ENCODE data around the gene DCAF4.

The DCAF4 gene

DNA sequence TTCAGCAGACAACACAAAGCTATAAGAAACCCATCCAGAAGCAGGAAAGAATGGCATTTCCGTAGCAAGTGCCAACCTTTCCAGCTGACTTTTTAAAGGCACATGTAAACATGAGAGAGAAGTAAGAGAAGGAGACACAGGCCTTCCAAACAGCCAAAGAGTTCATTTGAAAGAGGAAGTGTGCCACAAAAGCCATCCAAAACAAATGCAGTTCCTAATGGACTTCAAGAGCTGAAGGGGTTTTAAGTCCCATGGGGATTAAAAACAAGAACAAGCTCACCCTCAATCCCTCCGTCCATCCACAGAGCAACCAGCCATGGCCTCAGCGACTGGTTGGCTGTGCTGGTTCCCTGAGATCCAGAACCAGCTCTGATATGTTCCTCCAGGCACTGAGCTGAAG, 27.8 kb upstream of the DCAF4 start:
- FAIRE-seq (no peak), DNase-seq (ENCODE audit: insufficient read length) (no peak)
- TF ChIP-seq TAF1 (IDR thresholded peaks at IDR 0.05; ENCODE audit: borderline replicate concordance, low read depth, low read length) (no peak), POLR2A (IDR thresholded peaks at IDR 0.05; ENCODE audit: low read depth, low read length) (no peak), POLR2AphosphoS5 (IDR thresholded peaks at IDR 0.05; ENCODE audit: low read depth, low read length) (no peak)

DNA sequence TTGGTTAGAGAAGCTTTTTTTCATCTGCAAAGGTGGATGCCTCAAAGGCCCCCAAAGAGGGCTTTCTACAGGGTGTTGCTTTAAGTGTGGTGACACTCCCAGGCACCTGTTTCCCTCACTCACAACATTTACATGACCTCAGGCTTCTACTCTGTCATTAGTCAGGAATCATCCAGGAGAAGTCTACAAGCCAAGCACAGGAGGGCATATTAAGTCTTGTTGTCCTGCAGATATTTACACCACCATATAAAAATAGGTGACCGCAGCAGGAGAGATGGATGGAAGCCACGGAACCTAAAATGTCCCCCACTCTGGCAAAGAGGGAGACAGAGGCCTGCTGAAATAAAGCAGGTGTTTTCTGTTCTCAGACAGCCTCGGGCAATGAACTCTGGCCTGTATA, 24.9 kb upstream of the DCAF4 start:
- FAIRE-seq (no peak), DNase-seq (ENCODE audit: insufficient read length) (no peak)
- TF ChIP-seq POLR2AphosphoS5 (IDR thresholded peaks at IDR 0.05; ENCODE audit: low read depth, low read length) (no peak), TAF1 (IDR thresholded peaks at IDR 0.05; ENCODE audit: borderline replicate concordance, low read depth, low read length) (no peak), POLR2A (IDR thresholded peaks at IDR 0.05; ENCODE audit: low read depth, low read length) (no peak)

DNA sequence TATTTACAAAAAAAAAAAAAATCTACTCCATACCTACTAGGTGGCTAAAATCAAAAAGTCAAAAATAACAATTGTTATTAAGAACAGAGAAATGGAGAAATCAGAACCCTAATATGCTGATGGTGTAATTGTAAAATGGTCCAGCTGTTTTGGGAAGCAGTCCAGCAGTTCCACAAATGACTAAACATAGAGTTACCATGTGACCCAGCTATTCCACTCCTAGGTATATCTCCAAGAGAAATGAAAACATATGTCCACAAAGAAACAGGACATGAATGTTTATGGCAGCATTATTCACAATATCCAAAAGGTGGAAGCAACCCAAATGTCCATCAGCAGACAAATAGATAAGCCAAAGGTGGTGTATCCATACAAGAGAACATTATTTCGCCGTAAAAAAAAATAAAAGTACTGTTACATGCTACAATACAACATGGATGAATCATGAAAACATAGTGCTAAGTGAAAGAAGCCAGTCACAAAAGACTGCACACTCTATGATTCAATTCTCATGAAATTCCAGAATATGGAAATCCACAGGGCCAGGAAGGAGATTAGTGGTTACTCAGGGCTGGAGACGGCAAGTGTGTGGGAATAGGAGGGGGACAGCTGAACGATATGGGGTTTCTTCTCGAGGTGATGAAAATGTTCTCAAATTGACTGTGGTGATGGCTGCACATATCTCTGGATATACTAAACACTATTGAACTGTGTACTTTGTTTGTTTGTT, 23.3 kb upstream of the DCAF4 start:
- TF ChIP-seq TAF1 (IDR thresholded peaks at IDR 0.05; ENCODE audit: borderline replicate concordance, low read depth, low read length) = no peak
- no peak for TF ChIP-seq POLR2A (IDR thresholded peaks at IDR 0.05; ENCODE audit: low read depth, low read length)
- no peak for TF ChIP-seq POLR2AphosphoS5 (IDR thresholded peaks at IDR 0.05; ENCODE audit: low read depth, low read length)
- no peak for FAIRE-seq
- no peak for DNase-seq (ENCODE audit: insufficient read length)

DNA sequence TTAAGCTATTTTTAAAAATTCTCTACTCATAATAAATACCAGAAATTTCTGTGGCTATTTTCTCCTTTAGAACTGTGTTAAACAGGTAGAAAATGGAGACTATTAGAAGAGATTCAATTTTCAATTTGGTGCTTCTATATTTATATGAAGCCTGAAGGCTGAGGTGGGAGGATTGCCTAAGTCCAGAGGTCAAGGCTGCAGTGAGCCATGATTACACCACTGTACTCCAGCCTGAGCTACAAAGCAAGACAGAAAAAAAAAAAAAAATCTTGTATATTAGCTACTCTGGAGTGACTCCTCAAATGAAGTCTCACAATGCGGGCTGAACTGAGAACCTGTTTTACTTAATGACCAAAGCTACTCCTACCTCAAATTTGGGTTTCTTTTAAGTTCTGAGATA, 22.5 kb upstream of the DCAF4 start:
- TF ChIP-seq POLR2AphosphoS5 (IDR thresholded peaks at IDR 0.05; ENCODE audit: low read depth, low read length) = no peak
- TF ChIP-seq TAF1 (IDR thresholded peaks at IDR 0.05; ENCODE audit: borderline replicate concordance, low read depth, low read length) = no peak
- TF ChIP-seq POLR2A (IDR thresholded peaks at IDR 0.05; ENCODE audit: low read depth, low read length) = no peak
- DNase-seq (ENCODE audit: insufficient read length) (no peak), FAIRE-seq (no peak)

DNA sequence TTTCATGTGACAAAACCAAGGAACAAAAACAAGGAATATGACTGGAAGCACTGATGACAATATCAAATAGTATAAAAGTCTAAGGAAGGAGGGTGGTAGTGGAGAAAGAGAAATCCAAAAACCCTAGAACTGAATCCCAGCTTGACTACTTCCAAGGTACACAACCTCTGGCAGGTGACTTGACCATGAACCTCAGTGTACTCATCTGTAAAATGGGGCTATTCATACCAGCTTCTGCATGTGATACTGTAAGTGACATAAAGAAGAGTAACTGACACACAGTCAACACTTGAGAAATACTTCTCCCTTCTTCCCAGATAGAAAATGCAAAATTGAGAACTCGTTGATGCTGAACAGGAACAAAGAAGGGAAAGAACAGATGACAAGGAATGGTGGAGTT, 22.0 kb upstream of the DCAF4 start:
- FAIRE-seq (no peak), DNase-seq (ENCODE audit: insufficient read length) (no peak)
- no peak for TF ChIP-seq POLR2AphosphoS5 (IDR thresholded peaks at IDR 0.05; ENCODE audit: low read depth, low read length)
- TF ChIP-seq POLR2A (IDR thresholded peaks at IDR 0.05; ENCODE audit: low read depth, low read length) = no peak
- no peak for TF ChIP-seq TAF1 (IDR thresholded peaks at IDR 0.05; ENCODE audit: borderline replicate concordance, low read depth, low read length)

DNA sequence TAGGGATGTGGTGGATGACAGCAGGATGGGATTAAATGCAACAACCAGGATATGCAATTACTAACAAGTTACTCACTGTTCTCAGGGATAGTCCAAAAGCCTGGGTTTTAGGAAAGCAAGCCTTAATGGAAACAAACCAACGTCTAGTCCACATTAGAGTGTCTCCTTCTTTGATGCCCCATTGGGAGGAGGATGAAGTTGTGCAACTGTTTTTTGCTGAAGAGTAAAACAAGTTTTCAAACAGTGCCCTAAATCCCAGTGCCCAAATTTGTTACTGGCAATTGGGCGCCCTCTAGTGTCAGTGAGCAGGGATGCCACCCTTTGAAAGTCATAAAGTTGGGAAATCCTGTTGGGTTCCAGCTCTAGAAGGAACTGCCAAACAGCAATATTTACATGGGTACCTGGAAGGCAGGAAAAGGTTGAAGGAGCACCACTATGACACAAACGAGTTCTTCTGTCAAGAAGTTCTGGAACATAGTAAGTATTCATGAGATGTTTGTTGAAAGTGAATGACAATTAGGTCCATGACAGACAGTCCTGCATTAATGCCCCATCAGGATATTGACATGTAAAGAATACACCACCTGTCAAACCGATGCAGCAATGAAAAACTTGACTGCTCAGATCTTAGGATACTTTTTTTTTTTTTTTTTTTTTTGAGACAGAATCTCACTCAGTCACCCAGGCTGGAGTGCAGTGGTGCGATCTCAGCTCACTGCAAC, 21.3 kb upstream of the DCAF4 start:
- FAIRE-seq (peak; percentile 82), DNase-seq (ENCODE audit: insufficient read length) (no peak)
- no peak for TF ChIP-seq POLR2AphosphoS5 (IDR thresholded peaks at IDR 0.05; ENCODE audit: low read depth, low read length)
- TF ChIP-seq TAF1 (IDR thresholded peaks at IDR 0.05; ENCODE audit: borderline replicate concordance, low read depth, low read length) = no peak
- no peak for TF ChIP-seq POLR2A (IDR thresholded peaks at IDR 0.05; ENCODE audit: low read depth, low read length)

DNA sequence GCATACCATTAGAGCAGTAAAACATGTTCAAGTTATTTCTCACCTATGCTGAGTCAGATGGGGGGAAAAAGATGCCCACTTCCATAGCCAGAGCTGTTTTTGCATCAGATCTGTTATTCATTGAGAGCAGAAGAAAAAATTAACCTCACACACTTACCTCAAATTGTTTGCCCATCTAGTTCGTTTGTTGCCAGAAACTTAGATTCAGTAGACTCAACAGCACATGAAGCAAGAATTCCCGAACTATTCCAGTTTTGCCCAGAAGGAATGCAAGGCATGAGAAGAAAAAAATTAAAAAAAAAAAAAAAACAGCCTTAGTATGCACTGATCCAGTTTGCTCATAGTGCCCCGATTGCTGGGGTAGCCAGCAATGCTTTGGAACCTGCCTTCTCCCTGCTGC, 19.9 kb upstream of the DCAF4 start:
- no peak for TF ChIP-seq POLR2A (IDR thresholded peaks at IDR 0.05; ENCODE audit: low read depth, low read length)
- TF ChIP-seq TAF1 (IDR thresholded peaks at IDR 0.05; ENCODE audit: borderline replicate concordance, low read depth, low read length) = no peak
- no peak for TF ChIP-seq POLR2AphosphoS5 (IDR thresholded peaks at IDR 0.05; ENCODE audit: low read depth, low read length)
- DNase-seq (ENCODE audit: insufficient read length) = no peak
- FAIRE-seq = no peak

DNA sequence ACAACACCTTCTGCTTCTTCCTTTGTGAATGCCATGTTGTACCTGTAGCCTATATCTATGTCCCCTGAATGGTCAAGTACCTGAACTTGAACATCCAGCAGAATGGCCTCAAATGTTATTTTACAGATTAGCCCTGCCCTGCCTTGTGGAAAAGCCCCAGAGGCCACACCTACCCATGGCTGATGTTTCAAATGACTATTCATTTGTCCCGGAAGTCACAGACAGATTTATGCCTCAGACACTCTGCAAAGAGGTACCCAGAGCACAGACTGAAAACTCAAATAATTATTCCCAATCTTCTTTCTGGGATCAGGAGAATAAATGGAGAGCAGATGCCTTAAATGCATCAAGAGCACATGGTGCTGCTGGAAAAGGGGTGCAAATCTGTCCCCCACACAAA, 19.4 kb upstream of the DCAF4 start:
- TF ChIP-seq TAF1 (IDR thresholded peaks at IDR 0.05; ENCODE audit: borderline replicate concordance, low read depth, low read length) (no peak; the same call in 1 of the 2 replicates), POLR2A (IDR thresholded peaks at IDR 0.05; ENCODE audit: low read depth, low read length) (no peak), POLR2AphosphoS5 (IDR thresholded peaks at IDR 0.05; ENCODE audit: low read depth, low read length) (no peak)
- no peak for DNase-seq (ENCODE audit: insufficient read length)

DNA sequence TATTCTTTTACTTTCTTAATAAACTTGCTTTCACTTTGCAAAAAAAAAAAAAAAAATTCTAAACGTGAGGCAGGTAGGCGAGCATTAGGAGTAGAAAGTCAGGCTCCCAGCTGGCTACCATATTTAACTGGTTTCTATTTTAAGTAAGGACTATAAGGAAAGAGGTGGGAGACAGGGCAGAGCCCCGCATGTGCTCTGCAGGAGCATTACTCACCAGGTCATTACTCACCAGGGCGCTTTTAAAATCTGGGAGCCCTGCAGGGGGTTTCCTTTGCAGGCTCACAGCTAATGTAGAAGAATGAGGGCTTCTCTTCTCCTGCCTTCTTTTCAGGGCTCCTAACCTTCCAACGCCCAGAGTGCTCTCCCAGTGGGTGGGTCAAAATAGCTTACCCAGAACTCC, 18.4 kb upstream of the DCAF4 start:
- no peak for FAIRE-seq
- no peak for DNase-seq (ENCODE audit: insufficient read length)
- TF ChIP-seq TAF1 (IDR thresholded peaks at IDR 0.05; ENCODE audit: borderline replicate concordance, low read depth, low read length) (no peak), POLR2AphosphoS5 (IDR thresholded peaks at IDR 0.05; ENCODE audit: low read depth, low read length) (no peak), POLR2A (IDR thresholded peaks at IDR 0.05; ENCODE audit: low read depth, low read length) (no peak)

More for the DNA sequence above, 19.4 kb upstream of the DCAF4 start:
- peak; percentile 70 for FAIRE-seq

DNA sequence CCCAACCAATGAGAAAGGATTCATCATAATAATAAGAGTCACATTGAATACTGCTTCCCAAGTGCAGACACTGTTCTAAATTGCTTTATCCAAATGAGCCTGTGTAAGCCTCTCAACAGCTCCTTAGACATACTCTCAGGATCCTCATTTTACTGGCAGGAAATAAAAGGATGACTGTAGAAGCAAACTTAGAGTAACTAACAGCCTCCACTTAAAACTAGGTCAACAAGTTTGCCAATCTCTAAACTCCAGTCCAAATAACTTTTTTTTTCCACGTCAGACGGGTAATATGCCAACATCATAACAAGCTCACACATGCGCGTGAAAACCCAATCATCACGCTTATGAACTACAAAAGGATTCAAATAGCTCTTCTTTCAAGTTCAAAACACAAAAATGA, 17.1 kb upstream of the DCAF4 start:
- no peak for TF ChIP-seq POLR2AphosphoS5 (IDR thresholded peaks at IDR 0.05; ENCODE audit: low read depth, low read length)
- TF ChIP-seq POLR2A (IDR thresholded peaks at IDR 0.05; ENCODE audit: low read depth, low read length) = no peak
- TF ChIP-seq TAF1 (IDR thresholded peaks at IDR 0.05; ENCODE audit: borderline replicate concordance, low read depth, low read length) = no peak
- FAIRE-seq = no peak
- no peak for DNase-seq (ENCODE audit: insufficient read length)

DNA sequence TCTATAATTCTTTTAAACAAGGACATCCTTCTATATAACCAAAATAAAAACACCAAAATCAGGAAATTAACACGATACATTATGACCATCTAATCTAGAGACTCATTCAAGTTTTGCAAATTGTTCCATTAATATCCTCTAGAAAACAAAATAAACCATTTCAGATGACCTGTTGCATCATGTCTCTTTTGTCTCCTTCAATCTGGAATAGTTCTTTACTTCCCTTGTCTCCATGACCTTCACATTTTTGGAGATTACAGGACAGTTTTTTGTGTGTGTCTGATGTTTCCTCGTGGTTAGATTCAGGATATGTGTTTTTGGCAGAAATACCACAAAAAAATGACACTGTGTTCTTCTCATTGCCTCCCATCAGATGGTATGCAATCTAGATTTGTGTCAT, 12.5 kb upstream of the DCAF4 start:
- TF ChIP-seq POLR2A (IDR thresholded peaks at IDR 0.05; ENCODE audit: low read depth, low read length) (no peak), POLR2AphosphoS5 (IDR thresholded peaks at IDR 0.05; ENCODE audit: low read depth, low read length) (no peak), TAF1 (IDR thresholded peaks at IDR 0.05; ENCODE audit: borderline replicate concordance, low read depth, low read length) (no peak)
- peak; percentile 44 for FAIRE-seq

DNA sequence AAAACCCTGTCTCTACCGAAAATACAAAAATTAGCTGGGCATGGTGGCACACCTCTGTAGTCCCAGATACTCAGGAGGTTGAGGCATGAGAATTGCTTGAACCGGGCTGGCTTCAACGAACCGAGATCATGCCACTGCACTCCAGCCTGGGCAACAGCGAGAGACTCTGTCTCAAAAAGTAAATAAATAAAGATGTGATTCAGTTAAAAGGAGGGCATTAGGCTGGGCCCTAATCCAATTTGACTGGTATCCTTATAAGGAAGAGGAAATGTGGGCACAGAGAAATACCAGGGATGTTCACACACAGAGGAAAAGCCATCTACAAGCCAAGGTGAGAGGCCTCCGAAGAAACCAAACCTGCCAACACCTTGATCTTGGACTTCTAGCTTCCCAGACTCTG, 10.1 kb upstream of the DCAF4 start:
- no peak for DNase-seq (ENCODE audit: insufficient read length)
- FAIRE-seq = no peak
- TF ChIP-seq POLR2AphosphoS5 (IDR thresholded peaks at IDR 0.05; ENCODE audit: low read depth, low read length) (no peak), POLR2A (IDR thresholded peaks at IDR 0.05; ENCODE audit: low read depth, low read length) (no peak), TAF1 (IDR thresholded peaks at IDR 0.05; ENCODE audit: borderline replicate concordance, low read depth, low read length) (no peak)

More for the DNA sequence above, 12.5 kb upstream of the DCAF4 start:
- DNase-seq (ENCODE audit: insufficient read length) = no peak

Data from GM12892 (cell line).